LNCAP (cell line): ENCODE data around the gene PGGT1B.

ENCODE experiments used
- CTCF ChIP-seq: fragments of 450-650 bp; IDR thresholded peaks from 2 replicates; pipeline ENCODE4 v1.5.1; 2017; ENCODE audit warnings: mild to moderate bottlenecking

Gene PGGT1B

GRCh38 chr5:115272297-115272958, 9.8 kb upstream of the PGGT1B start:
- TF ChIP-seq CTCF, result no peak

GRCh38 chr5:115271295-115272050, 8.8 kb upstream of the PGGT1B start:
- no peak for TF ChIP-seq CTCF

GRCh38 chr5:115267617-115268016, 4.9 kb upstream of the PGGT1B start:
- no peak for TF ChIP-seq CTCF

- TF ChIP-seq CTCF, result no peak
Observed at GRCh38 chr5:115265220-115265619, 2.5 kb upstream of the PGGT1B start.

GRCh38 chr5:115264786-115265185, 2.1 kb upstream of the PGGT1B start:
- TF ChIP-seq CTCF, result no peak

- TF ChIP-seq CTCF, result no peak
Observed at GRCh38 chr5:115263078-115263380, 352 bp upstream of the PGGT1B start.

GRCh38 chr5:115262011-115262320, 711 bp downstream of the PGGT1B start:
- TF ChIP-seq CTCF, result no peak
